ENCODE results near the gene ENTPD7. TPM values are rescaled to one million over a fixed set of nuclear protein-coding genes. Genes with fewer than 3 reads are reported as not detected.

The ENTPD7 gene
- total RNA-seq, 4 donors from 2014 or later, result 9.0 to 31.7 (median 16.5) TPM

DNA sequence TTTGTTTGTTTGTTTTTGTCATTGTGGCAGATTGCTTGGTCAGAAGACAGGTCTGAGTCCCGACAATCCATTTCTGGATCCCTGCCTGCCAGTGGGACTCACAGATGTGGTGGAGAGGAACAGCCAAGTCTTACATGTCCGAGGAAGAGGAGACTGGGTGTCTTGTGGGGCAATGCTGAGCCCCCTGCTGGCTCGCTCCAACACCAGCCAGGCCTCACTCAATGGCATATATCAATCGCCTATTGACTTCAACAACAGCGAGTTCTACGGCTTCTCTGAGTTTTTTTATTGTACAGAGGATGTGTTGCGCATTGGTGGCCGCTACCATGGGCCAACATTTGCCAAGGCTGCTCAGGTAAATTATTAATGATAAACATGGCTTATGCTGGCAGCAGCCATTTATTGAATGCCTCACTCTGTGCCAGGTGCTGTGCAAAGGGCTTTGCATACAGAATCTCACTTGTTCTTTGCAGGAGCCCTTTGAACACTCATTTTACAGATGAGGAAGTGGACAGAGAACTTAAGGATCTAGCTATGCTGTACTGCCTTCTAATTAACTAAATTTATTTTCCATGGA, 39.3 kb downstream of the ENTPD7 start:
- no peak for DNase-seq
- H3K27ac ChIP-seq, result no peak overlapping the region
- no peaks in the 10 kb centered on the region for H3K9me3 ChIP-seq
- TF ChIP-seq POLR2A (IDR thresholded peaks at IDR 0.05), result no peak
- TF ChIP-seq, protein P1, sequence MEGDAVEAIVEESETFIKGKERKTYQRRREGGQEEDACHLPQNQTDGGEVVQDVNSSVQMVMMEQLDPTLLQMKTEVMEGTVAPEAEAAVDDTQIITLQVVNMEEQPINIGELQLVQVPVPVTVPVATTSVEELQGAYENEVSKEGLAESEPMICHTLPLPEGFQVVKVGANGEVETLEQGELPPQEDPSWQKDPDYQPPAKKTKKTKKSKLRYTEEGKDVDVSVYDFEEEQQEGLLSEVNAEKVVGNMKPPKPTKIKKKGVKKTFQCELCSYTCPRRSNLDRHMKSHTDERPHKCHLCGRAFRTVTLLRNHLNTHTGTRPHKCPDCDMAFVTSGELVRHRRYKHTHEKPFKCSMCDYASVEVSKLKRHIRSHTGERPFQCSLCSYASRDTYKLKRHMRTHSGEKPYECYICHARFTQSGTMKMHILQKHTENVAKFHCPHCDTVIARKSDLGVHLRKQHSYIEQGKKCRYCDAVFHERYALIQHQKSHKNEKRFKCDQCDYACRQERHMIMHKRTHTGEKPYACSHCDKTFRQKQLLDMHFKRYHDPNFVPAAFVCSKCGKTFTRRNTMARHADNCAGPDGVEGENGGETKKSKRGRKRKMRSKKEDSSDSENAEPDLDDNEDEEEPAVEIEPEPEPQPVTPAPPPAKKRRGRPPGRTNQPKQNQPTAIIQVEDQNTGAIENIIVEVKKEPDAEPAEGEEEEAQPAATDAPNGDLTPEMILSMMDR (IDR thresholded peaks at IDR 0.05), result peak in 1 of 6 experiments; percentile 7
- intact Hi-C loops (cut with DNase I), result no loop called here
- no peaks in the 10 kb centered on the region for H3K27me3 ChIP-seq
- 85 to 86% methylated on average over 8 of the region's 8 CpGs for WGBS, 2 donors
- H3K4me1 ChIP-seq, result no peaks in the 10 kb centered on the region
- peaks cover 0 to 99% (median 21%) of the 10 kb centered on the region in 3 donors for H3K36me3 ChIP-seq
- no peak overlapping the region for H3K4me3 ChIP-seq

DNA sequence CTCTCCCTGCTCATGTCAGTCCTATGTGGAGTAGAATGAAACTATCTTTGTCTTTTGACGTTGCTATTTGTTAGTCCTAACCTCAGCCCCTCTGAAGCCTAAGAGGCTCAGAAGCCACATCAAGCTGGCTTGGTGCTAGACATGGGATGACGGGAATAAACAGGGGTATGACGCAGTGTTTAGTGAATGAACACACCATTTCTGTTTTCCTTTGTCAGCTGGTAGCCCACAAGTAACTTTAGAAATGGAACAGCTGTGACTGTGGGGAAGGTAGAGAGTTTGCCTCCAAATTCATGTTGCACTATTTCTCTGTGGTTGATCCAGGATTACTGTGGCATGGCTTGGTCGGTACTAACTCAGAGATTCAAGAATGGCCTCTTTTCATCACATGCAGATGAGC, 41.3 kb downstream of the ENTPD7 start:
- no peaks in the 10 kb centered on the region for H3K9me3 ChIP-seq
- intact Hi-C loops (cut with DNase I), result no loop called here
- peaks cover 0 to 100% (median 21%) of the 10 kb centered on the region in 3 donors for H3K36me3 ChIP-seq
- no peaks in the 10 kb centered on the region for H3K4me1 ChIP-seq
- no peak overlapping the region for H3K27ac ChIP-seq
- no peak for DNase-seq
- TF ChIP-seq, protein P1 (IDR thresholded peaks at IDR 0.05), result no peak
- no peak for TF ChIP-seq POLR2A (IDR thresholded peaks at IDR 0.05)
- 88 to 100% methylated on average over 4 of the region's 4 CpGs for WGBS, 2 donors
- H3K27me3 ChIP-seq, result no peaks in the 10 kb centered on the region
- no peak overlapping the region for H3K4me3 ChIP-seq

DNA sequence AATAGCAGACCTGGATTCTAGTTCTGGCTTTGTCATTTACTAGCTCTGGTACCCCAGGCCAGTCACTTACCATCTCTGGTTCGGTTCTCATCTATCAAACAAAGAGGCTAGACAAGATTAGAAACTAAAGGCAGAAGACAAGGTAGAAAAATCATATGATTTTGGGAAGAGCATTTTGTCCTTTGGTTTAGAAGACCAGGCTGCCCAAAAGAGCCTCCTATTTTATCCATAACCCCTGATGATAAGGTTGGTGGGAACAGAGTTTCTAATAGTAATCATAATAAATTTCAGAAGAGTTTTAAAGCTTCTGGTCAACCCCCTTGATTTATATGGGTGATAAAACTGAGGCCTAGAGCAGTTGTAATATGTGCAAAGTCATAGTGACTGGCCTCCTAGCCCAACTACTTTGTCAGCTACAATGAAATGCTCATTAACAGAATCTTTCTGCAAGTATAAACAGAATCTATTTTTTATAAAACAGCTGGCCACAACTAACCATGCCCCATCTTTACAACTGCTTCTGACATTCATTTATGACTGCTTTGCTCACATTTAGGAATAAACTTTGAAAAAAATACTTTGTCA, 49.2 kb downstream of the ENTPD7 start:
- no peaks in the 10 kb centered on the region for H3K27me3 ChIP-seq
- TF ChIP-seq, protein P1 (IDR thresholded peaks at IDR 0.05), result no peak
- no peak for TF ChIP-seq POLR2A (IDR thresholded peaks at IDR 0.05)
- intact Hi-C loops (cut with DNase I), result no loop called here
- H3K9me3 ChIP-seq, result no peaks in the 10 kb centered on the region
- DNase-seq, result no peak
- H3K27ac ChIP-seq, result peak overlapping the region; percentile 72 to 91 (median 79)
- peaks cover 2 to 34% (median 22%) of the 10 kb centered on the region in 3 donors for H3K4me1 ChIP-seq
- H3K4me3 ChIP-seq, result no peak overlapping the region
- 75 to 92% methylated on average over 1 of the region's 1 CpG for WGBS, 2 donors
- H3K36me3 ChIP-seq, result peaks cover 0 to 65% (median 0%) of the 10 kb centered on the region in 3 donors

DNA sequence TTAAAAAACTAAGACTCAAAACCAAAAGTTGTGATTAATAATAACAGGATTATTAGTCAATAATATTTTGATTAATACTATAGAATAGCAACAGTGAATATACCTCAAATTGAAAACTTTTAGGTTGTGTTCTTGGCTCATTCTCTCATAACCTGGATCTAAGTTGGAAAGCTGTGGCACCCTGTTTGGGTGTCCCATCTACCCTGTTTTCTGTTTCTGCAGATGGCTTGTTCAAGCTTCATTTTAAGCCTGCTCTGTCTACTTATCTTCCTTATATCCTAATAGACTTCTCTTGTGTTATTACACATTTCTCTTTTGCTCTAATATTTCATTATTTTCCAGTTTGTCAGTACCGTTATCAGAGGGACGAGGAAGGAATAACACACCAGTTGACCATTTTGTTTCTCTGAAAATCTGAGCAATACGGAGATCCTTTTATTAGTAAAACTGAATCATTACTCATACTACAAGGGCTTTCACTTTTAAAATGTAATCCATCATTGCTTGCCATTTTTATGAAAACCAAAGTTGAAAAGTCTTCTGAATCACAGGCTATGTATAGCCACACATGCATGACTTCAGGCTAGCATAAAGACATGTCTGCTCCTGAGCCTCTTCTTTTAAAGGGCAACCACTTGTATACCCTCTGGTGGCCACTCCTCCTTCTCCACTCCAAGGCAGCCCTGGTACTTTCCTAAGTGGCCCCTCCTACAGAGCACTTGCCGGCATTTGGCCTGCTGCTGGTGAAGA, 50.3 kb downstream of the ENTPD7 start:
- no peaks in the 10 kb centered on the region for H3K27me3 ChIP-seq
- H3K4me1 ChIP-seq, result peaks cover 2 to 34% (median 22%) of the 10 kb centered on the region in 3 donors
- no peak for DNase-seq
- peak overlapping the region; percentile 64 to 91 (median 79) for H3K27ac ChIP-seq
- 19 to 21% methylated on average over 4 of the region's 4 CpGs for WGBS, 2 donors
- no peaks in the 10 kb centered on the region for H3K9me3 ChIP-seq
- intact Hi-C loops (cut with DNase I), result loop anchor here (10.0 kb wide), 2 partner anchors 95 to 155 kb away; no protein-coding TSS in a partner anchor
- TF ChIP-seq POLR2A (IDR thresholded peaks at IDR 0.05), result no peak
- TF ChIP-seq, protein P1 (IDR thresholded peaks at IDR 0.05), result peak in 3 of 6 experiments; percentile 5 to 40 (median 26)
- peaks cover 0 to 65% (median 5%) of the 10 kb centered on the region in 3 donors for H3K36me3 ChIP-seq
- no peak overlapping the region for H3K4me3 ChIP-seq
